ENCODE measurements around the gene CBY1.

The CBY1 gene

DNA sequence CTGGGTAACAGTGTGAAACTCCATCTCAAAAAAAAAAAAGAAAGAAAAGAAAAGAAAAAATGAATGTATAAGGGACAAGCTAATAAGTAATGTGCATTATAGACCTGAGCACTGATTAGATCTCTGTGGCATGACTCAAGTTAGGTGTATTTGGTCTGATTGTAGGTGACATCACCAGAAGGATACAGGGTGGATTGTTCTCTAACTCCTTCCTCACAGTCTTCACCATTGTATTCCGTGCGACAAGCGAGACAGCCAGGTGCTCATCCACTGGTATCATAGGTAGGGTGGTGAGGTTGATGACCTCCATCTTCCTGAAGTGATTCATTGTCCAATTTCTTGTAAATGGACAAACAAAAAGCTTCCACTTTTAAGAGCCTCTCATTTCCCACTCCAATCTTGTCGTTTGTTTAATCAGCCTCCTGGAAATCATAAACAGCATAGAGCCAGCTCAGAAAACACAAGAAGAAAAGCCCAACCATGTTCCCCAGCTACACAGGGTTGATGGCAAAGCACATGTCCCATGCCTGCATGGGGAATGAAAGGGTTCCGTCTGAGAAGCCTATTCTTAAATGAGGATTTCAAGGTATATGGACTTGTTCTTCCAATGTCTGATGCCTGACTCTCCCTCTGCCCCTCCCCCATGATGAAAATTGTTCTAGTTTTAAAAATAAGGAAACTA, 6.5 kb upstream of the CBY1 start:
- no peak for DNase-seq (ENCODE audit: low spot score)

DNA sequence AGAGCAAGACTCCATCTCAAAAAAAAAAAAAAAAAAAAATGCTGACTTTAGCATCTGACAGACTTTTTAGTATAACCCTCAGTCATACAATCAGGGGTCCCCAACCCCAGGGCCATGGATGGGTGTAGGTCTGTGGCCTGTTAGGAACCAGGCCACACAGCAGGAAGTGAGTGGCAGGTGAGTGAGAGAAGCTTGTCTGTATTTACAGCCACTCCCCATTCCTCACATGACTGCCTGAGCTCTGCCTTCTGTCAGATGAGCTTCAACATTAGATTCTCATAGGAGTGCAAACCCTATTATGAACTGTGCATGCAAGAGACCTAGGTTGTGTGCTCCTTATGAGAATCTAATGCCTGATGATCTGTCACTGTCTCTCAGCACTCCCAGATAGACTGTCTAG, 3.6 kb upstream of the CBY1 start:
- no peak for DNase-seq (ENCODE audit: low spot score)

DNA sequence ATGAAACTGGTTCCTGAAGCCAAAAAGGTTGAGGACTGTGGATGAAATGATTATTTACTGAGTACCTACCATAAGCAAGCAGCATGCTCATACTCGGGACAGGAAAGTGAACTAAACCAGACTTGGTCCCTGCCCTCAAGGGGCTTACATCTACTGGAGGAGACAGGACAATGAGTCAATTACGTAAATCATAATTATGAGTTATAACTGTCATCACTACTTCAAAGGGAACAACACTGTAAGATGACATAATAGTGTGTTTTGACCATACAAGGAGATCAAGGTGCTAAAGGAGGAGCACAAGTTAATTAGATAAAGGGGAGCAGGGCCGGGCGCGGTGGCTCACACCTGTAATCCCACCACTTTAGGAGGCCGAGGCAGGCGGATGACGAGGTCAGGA, 2.7 kb upstream of the CBY1 start:
- no peak for DNase-seq (ENCODE audit: low spot score)

DNA sequence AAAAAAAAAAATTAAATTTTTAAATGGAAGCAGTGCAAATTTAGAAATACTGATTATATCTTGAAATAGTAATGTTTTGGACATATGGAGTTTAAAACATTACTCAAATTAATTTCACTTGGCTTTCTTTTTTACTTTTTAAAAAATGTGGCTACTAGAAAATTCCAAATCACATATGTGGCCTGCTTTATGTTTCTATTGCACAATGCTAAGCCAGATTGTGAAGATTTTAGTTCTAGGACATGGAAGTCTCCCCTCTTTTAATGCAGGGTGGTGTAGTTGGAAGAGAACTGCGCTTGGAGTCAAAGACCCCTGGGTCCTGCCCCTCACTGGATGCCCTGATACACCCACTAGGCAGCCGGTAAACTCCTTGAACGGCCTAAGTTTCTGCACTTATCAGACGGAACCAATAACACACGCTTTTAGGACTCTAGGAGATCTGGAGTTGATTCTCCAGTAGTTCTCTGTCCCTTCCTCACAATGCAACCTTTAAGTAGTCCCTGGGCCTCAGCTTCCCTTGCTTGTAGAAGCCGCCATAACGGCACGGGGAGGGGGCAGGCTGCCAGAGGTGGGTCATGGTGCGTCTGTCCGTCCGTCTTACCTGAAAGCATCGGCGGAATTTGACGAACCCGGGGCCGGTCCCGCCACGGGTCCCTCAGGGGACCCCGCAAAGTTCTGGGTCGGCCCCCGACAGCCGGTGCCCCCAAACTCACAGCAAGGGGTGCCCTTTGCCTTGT, 751 bp upstream of the CBY1 start:
- DNase-seq (ENCODE audit: low spot score): no peak

DNA sequence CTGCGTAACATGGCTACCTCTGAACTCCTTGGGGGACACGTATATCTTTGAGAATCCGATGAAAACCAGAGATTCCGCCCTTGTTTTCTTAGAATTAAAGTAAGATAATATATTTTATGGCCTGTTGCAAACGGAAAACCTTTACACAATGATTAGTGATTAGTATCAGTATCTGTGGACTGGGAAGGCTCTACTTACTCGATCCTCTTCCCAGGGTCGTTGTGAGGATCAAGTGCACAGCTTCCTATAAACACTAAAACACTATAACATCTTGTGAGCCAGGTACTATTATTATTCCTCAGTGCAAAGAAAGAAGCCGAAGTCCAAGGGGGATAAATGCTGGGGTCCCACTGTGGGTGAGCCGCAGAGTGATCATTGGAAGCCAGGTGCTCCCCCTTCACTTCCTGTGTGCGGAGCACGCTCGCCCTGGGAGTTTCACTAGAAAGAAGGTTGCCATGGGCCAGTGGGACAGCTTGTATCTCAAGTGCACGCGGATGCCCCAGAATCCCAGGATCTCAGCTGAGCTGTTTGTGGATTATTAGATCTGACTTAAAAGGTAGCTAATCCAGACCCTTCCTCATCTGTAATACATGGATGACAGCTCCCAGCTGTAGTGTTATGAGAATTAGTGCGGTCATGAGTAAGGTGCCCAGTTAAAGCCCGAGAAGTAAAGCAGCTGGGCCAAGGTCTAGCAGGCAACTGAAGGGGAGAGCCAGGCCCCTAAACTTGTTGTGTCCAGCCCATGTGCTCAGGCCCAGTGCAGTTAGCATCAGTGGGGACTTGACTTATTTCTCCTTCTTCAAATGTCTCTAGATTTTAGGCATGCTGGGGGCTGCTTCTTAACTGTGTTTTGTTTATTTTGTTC, 839 bp downstream of the CBY1 start:
- peak; percentile 64 for DNase-seq (ENCODE audit: low spot score)

DNA sequence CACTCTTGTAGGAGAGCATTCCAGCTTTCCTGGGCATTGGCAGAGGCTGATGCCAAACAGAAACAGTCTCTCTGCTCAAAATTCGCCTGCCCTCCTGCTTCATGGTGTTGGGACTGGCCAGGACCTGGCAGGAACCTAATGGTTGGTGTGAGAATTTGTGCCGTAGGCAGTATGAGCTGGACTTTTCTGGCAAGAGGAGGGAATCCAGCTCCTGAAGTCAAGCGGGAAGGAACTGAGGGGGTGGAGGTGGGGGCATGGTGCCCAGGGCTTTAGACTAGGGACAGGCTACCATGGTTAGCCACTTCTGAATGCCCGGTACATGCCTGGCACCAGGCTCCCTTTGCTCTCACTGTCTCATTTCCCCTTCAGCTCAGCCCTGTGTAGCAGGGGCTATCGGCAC, 18.4 kb downstream of the CBY1 start:
- no peak for DNase-seq (ENCODE audit: low spot score)

DNA sequence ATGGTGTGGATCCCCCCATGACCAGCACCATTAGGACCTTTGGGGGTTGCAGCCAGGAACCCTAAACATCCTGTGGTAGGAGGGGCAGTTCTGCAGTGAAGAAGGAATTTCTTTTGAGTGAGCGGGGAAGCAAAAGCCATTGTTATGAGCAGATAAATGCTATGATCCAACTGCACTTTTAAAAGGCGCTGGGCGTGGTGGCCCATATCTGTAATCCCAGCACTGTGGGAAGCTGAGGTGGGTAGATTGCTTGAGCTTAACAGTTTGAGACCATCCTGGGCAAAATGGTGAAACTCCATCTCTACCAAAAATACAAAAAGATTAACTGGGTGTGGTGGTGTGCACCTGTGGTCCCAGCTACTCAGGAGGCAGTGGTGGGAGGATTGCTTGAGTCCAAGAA, 19.4 kb downstream of the CBY1 start:
- no peak for DNase-seq (ENCODE audit: low spot score)

DNA sequence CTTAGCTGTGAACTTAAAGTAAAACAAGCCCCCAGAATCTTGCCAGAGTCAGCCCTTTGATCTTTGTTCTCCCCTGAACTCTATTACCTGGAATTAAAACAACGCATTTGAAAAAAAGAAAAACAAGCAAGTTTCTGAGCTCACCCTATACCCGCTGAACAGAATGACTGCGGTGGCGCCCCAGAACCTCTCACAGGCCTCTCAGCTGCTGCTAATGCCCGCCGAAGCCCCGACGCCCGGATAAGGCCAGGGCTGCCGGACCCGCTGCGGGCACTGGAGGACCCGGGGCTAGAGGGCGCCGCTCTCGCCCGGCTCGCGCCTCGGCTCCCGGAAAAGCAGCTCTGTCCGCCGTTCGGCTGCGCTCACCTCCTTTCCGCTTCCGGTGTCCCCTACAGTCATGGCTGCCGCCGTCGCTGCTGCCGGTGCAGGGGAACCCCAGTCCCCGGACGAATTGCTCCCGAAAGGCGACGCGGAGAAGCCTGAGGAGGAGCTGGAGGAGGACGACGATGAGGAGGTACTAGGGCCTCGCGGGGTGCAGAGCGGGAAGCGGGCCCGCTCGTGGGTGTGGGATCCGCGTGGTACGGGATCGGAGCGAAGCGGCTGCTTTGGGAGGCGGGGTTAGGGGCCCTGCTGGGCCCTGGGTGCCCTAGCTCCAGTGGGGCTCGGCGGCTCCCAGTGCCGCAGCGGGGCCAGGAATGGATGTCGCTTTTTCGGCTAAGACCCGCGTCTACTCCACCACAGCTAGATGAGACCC, 25.3 kb downstream of the CBY1 start, which contains the start of gene TOMM22:
TOMM22 (plus strand) TSS at position 376 of the 754 bp plus-strand sequence; CDS start at position 398, 22 bp downstream.
- DNase-seq (ENCODE audit: low spot score): peak; percentile 96

DNA sequence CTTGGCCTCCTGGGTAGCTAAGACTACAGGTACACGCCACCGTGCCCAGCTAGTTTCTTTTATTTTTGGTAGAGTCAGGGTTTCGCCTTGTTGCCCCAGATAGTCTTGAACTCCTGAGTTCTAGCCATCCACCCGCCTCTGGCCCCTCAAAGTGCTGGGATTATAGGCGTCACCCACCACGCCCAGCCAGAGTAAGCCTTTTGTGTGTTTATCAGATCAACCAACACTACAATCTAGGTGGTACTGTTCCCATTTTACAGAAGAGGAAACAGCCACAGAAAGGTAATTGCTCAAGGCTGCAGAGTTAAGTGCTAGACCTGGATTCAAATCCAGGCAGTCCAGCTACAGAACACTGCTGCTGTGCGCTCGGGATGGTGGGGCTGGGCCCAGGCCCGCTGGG, 28.5 kb downstream of the CBY1 start:
- DNase-seq (ENCODE audit: low spot score): no peak

DNA sequence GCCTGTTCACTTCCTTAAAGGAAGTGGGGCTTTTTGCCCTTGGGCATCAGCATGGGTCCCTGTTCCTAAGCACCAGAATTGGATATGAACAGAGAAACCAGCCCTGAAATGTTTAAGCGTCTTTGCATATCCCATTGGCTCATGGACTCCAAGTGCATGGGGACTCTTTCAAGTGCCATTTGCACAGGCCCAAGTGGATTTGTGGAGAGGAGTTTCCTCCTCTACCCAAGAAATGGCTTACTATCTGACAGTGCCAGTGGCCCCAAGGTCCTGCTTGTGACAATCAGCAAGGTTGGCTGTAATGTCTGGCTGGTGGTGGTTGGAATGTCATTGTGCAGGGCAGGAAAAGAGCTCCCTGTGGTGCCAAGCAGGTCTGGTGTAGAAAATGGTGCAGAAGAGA, 29.3 kb downstream of the CBY1 start:
- no peak for DNase-seq (ENCODE audit: low spot score)

DNA sequence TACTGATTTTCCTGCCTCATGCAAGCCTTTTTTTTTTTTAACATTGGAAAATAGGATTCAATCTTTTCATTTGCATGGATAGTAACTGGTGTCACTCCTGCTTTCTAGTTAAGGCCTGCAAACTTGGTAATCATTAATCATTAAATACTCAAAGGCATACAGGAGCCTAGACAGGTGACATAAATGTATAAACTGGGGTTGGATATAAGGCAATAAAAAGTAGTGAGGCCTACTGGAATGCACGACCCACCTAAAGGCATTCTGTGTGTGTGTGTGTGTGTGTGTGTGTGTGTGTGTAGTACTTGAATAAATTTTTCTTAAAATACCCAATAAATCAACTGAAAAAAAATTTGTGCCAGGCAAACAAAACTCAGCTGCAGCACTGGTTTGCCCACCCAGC, 33.2 kb downstream of the CBY1 start:
- no peak for DNase-seq (ENCODE audit: low spot score)

DNA sequence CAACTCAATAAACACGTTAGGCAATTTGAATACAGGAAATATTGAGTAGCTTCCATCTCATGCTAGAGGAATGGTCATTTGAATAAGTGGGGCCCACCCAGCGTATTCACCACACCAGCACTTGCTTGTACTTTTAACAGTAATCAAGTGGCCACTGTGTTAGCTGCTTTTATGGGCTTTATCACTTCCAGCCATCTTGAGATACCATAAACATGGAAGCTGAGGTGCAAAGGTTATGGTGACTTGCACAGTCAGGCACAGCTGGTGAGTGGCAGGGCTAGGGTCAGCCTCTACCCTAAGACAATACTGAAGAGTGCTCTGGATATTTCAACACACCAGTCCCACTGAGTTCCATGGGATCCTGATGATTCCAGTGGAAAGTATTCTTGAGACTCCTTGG, 37.6 kb downstream of the CBY1 start:
- DNase-seq (ENCODE audit: low spot score): no peak

DNA sequence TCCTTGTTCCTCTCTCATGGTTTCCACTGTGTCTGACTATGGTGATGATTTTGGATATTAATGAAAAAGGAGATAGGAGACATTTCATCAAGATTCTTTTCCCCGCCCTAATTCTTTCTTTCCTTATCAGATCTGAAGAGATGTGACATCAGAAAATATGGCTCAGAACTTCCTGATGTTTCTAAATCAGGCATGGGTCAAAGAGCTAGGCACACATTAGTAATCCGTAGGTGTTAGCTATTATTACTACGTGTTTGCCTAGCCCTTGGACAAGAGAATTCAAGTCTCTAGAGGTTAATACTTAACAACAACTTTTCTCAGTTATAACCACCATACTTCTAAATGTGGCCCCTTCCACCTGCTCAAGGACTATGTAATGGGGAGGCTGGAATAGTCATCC, 38.5 kb downstream of the CBY1 start:
- DNase-seq (ENCODE audit: low spot score): no peak

DNA sequence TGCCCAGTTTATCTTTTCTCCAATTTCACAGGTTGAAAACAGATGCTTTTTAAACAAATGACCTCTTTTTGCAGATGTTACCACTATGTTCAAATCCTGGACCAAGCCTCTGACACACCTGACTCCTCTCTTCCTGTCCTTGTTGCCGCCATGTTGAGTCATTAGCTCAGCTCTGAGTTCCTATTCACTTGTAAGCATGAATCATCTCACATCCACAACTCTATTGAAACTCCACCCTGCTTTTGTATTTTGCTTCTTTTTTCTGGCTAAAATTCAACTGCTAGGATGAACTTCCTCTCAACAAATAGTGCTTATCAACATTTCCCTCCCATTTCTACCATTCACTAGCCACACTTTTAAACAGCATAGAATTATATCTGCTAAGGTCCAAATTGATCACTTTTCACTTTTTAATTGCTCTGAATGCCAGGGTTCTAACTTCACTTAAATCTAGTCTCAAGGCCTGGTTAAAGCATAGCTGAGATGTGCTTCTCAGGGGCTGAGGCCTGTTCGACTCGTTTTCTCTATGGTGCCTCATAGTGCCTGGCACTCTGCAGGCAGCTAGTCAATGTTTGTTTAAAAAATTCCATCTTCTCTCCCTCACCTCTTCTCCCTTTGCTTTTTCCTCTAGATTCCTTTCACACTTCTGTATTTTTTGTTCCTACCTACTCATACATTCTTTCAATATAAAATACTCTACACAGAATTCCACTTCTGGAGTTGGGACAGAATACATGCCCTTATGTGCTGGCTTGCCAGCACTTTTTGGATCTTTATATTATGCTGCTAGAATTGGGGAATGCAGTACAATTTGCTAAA, 40.4 kb downstream of the CBY1 start:
- DNase-seq (ENCODE audit: low spot score): no peak

DNA sequence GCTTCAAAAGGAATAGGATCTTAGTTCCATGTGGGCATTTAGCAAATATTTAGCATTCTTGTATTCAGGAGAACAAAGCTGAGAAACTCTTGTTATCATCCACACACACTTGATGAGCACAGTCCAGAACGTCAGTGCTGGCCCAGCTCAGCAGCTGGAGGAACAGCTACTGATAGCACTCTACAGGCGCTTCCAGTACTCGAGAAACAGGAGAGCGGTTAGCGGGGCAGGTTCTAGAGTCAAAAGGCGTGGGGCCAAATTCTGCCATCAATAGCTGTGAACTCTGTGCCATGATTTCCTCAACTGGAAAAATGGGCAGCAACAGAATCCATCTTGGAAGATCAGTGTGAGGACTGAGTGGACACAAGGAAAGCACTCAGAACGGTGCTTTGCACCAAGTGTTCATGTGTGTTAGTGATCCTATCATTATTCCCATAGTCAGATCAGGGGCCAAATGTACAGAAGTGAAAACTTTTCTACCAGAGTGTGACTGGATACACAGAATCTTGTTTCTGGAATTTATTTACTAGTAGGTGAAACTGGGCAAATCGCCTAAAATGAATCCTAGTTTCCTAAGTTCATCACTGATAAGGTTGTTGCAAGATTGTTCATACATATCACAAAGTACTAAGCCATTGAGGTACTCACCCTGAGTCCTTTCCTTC, 41.1 kb downstream of the CBY1 start:
- no peak for DNase-seq (ENCODE audit: low spot score)

DNA sequence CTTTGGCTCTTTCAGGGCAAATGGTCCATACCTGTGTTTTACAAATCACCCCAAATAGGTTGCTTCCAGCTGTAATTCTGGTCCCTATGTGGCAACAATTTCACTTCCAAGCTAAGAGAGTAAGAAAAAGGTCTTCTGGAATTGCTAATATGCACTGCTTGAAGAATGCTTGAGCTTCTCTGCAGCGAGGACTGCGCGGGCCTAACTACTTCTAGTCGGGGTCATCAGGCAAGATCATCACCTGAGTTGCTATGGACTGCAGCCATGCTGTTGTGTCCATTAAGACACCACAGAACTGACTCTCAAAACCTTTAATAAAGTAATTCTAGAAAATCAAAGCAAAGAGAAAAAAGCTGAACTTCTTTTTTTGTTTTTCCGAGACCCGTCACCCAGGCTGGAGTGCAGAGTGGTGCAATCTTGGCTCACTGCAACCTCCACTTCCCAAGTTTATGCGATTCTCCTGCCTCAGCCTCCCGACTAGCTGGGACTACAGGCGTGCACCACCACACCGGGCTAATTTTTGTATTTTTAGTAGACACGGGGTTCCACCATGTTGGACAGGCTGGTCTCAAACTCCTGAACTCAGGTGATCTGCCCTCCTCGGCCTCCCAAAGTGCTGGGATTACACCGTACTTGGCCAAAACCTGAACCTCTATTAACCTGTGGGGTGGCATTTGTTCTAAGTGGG, 42.1 kb downstream of the CBY1 start:
- no peak for DNase-seq (ENCODE audit: low spot score)

DNA sequence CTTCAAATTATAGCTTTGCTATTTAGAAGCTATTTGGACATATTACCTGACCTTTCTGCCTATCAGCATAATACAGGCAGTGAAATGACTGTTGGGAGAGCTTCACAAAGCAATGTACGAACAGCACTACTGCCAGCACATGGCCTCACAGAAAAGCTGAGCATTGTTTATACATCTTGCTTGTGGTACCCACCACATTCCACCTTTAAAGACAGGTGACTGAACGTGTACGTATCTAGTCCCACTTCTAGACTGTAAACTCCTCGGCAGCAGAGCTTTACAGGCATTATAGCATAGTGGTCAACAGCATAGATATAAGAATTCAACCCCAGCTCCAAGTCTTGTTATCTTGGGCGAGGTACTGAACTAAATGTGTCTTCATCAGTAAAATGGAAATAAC, 42.7 kb downstream of the CBY1 start:
- no peak for DNase-seq (ENCODE audit: low spot score)

DNA sequence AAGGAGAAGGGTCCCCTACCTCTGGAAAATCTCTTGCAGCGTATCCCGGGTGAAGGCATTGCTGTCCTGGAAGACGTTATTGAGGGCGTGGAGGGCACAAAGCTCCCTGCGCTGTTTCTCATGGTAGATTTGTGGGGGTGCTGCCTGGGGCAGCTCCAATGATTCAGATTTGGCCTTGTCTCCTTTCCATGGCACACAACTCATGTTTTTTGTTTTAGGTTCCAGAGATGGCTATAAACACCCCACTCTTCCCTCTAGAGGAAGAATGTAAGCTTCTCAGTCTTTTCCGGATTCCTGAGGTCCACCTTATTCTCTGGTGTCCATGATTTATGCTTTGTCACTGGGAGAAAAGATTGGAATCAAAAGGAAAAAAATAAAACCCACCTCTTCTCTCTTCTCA, 43.3 kb downstream of the CBY1 start:
- DNase-seq (ENCODE audit: low spot score): no peak

DNA sequence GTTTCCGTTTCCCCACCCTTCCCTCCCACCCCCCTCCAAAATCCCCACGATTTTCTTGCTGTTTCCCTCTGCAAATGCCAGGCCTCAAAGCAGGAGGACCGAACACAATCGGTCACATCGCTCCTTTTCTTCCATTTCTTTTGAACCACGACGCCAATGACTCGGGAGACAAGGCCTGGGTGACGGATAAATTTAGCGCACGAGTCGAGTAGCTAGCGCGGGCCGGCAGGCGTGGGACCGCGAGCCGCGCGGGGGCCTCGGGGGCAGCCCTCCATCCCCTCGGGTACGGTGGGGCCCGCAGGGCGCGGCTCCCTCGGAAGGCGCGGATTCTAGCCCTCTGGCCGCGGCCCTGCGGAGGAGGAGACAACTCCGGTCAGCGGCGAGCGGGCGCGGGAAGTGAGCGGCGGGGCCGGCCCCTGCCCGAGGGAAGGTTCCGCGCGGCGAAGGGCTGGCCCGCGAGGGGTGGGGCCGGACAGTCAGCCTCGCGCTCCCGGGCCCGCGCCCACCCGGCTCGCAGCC, 43.9 kb downstream of the CBY1 start:
- no peak for DNase-seq (ENCODE audit: low spot score)
